GM18951 (cell line): ENCODE data around the gene QSER1.
"Not testable (repeated sequence)": the region's sequence is repeated elsewhere in the genome, so short reads cannot be mapped to it uniquely, and the experiment has no call there.

Experiments used
- POLR2A ChIP-seq: IDR thresholded peaks from 4 replicates; pipeline ENCODE4 v1.6.1; 2011; ENCODE audit warnings: mild to moderate bottlenecking; ENCODE audit not compliant: insufficient read length, insufficient read depth; ENCODE audit errors: extremely low read depth
- in situ Hi-C: fragments of 300-500 bp; cut with MboI; formaldehyde crosslinking; loops from one replicate; pipeline ENCODE4 v1.12.0; 2022; ENCODE audit warnings: low sequenced_read_pairs, mixed read lengths, inconsistent platforms; ENCODE audit not compliant: unreplicated experiment

The QSER1 gene

DNA sequence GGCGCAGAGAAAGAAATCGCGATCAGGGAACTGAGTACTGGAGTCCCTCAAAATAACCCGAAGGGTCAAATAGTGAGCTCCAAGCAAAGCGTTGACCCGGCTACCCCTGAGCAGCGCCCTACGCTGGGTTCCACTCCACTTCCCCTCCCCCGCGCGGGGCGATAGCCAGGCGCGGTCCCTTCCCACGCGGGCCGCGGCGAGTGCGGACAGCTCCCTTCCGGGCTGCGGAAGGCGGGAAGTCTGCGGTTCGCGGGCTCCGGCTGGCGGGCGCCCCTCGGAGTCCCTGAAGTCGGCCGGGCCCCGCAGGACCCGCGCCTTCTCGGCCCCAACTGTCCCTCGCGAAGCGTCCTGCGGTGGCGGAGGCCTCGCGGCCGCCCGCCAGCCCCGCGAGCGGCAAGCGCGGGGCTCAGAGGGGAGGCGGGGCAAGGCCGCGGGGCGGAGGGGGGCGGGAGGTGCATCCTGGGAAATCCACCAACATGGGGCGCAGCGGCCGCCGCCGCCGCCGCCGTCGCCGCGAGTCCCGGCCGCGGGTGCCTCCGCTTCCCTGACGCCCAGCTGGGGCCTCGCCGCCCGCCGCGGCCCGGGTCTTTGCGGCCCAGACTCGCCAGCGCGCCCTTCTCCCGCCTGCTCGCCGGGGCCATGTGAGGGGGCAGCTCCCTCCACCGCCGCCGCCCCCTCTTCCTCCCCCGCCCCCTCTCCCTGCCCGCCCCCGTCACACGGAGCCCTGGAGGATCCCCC lies at the start of gene QSER1:
QSER1 (plus strand) TSS at position 457 of the 738 bp plus-strand sequence. CDS start 315 bp downstream, outside the sequence.
- TF ChIP-seq POLR2A = peak; percentile 92
- in situ Hi-C loops = no loop called here

DNA sequence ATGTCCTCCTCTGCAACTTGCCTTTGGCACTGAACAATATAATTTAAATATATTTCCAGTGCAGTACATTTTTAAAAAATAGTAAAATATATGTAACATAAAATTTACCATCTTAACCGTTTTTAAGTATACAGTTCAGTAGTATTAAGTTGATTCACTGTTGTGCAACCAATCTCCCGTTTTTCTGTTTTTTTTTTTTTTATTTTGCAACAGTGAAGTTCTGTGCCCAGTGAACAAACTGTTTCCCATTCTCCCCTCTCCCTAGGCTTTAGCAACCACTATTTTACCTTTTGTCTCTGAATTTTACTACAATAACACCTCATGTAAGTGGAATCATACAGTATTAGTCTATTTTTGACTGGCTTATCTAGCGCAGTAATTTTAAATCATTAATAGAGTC lies 49.1 kb upstream of the QSER1 start:
- in situ Hi-C loops = no loop called here
- no peak for TF ChIP-seq POLR2A

DNA sequence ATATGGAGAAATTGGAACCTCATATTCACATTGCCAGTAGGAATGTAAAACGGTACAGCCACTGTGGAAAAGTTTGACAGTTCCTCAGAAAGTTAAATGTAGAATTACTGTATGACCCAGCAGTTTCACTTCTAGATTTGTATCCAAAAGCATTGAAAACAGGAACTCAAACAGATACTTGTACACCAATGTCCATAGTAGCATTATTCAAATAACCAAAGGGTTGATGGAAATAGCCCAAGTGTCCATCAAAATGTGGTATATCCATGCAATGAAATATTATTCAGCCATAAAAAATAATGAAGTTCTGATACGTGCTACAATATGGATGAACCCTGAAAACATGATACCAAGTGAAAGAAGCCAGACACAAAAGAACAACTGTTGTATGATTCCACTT lies 45.1 kb upstream of the QSER1 start:
- no peak for TF ChIP-seq POLR2A
- in situ Hi-C loops = no loop called here

DNA sequence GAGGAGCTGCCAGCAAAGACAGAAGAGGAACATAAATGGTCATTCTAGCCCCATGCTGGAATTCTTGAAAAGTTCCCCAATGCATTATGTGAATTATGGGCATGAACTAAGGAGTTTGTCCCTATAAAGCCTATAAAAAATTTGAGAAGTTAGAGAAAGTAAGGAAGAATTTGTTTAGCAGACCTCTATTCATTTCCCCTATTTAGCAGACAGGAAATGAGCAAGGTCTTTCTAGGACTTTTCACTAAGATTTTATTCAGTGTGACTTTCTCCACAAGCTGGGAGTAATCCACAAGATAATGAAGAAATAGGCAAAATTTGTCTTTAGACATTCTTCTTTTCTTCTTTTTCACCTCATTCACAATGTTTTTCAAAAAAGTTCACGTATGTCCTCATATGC lies 42.9 kb upstream of the QSER1 start:
- in situ Hi-C loops = no loop called here
- no peak for TF ChIP-seq POLR2A

DNA sequence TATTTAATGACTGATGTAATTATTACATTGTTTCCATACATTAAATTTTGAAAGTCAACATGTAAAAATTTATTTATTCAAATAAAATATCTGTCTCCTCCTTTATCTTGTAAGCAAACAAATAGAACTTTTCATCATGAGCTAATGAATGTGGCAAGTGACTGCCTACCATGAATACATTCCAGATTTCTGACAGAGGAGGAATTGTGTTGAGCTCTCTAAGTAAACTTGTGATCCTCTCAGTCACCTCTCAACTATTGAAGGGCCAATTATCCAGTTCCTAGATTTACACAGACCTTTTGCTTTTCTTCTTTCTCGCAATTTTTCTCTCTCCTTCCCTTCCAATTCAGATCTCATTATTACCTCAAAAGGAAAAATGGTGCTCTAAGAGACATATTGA lies 41.4 kb upstream of the QSER1 start:
- TF ChIP-seq POLR2A = no peak
- in situ Hi-C loops = no loop called here

DNA sequence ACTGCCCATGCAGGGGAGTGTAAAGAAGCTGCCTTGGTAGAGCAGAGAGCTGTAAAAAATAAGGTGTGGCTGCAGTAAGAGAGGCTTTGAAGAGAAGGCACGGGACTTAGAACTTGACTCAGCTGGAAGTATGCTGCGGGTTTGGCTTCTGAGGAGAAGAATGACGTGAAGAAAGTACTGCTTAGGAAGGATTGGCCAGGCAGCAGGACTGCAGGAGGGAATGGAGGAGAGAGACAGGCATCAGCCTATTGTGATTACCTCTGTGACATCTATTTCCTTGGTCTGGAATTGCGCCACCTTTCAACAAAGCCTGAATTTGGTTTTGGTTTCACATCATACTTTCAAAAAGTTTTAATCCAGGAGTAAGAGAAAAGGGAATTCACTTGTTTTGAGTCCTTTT lies 40.4 kb upstream of the QSER1 start:
- in situ Hi-C loops = no loop called here
- TF ChIP-seq POLR2A = no peak

DNA sequence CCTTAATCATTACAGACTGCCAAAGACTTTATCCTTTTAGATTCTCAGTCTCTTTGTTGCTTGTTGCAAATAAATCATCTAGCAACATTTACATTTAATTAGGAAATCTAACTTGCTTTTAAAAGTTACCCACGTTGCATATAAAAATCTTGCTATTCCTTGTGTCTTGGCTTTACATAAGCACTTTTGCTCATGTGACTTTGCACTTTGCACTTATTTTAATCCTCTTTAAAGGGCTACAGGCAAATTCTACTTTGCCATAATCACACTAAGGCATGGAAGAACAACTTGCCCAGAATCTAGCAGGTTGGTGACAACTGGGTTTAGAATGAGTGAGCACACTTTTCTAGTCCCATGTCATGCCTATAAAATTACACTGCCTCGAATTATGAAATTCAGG lies 37.0 kb upstream of the QSER1 start:
- TF ChIP-seq POLR2A = no peak
- in situ Hi-C loops = no loop called here

DNA sequence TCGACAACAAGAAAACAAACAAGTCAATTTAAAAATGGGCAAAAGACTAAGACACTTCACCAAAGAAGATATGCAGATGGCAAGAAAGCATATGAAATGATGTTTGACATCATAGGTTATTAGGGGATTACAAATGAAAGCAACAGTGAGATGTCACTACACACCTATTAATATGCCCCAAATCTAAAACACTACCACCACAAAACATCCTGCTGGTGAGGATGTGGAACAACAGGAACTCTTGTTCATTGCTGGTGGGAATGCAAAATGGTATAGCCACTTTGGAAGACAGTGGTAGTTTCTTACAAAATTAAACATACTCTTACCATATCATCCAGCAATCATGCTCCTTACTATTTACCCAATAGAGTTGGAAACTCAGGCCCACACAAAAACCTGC lies 33.9 kb upstream of the QSER1 start:
- in situ Hi-C loops = no loop called here
- no peak for TF ChIP-seq POLR2A

DNA sequence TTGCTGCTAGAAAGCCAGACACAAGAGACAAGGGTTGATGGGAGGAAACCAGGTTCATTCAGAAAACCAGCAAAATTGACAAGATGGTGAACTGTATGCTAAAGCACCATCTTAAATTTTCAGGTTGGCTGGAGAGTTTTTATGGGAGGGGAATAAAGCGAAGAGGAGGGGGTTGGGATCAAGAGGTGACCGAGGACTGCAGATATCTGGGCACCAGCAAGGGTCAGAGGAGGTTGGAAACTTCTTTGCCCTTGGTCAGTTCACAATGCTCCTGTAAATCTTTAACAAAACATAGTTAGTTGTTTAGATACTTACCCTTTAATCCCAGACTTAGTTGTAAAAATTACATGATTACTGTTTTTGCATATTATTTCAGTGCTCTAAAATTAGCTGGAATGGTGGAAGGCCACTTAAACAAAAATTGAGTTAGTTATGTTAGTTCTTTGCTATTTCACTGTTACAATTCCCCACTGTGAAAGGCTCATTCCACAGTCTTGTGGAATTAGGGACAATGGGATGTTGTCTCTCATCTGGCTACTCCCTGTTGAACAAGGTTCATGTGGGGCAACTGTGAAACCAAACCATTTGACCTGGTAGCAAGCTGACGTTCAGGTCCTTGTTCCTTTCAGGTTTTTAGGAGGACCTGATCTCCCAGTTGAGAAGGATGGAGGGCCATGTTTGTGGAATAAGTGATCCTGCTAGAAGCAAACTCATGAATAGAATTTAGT lies 30.6 kb upstream of the QSER1 start:
- in situ Hi-C loops = no loop called here
- no peak for TF ChIP-seq POLR2A

DNA sequence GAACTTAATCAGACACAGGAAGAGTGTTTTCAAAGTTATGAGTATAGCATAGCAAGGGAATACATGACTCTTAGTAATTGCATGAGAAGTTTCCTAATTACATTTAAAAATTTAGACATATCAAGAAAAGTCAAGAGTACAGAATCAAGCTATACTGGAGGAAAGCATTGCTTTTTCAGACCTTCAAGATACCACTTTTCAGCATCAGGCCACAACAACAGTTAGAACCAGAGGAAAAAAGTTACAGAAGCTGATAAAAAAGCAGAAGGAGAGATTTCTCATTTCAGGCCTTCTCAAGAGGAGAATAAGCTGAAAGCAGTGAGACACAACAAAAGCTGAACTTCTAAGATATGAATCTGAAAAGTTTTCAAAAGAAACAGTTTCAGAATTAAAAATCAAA lies 28.1 kb upstream of the QSER1 start:
- in situ Hi-C loops = no loop called here
- no peak for TF ChIP-seq POLR2A

DNA sequence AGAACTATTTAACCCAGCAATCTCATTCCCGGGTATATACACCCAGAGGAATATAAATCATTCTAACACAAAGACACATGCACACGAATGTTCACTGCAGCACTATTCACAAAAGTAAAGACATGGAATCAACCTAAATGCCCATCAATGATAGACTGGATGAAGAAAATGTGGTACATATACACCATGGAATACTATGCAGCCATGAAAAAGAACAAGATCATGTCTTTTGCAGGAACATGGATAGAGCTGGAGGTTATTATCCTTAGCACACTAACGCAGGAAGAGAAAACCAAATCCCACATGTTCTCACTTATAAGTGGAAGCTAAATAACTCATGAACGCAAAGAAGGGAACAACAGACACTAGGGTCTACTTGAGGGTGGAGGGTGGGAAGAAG lies 23.9 kb upstream of the QSER1 start:
- in situ Hi-C loops = not testable (repeated sequence)

DNA sequence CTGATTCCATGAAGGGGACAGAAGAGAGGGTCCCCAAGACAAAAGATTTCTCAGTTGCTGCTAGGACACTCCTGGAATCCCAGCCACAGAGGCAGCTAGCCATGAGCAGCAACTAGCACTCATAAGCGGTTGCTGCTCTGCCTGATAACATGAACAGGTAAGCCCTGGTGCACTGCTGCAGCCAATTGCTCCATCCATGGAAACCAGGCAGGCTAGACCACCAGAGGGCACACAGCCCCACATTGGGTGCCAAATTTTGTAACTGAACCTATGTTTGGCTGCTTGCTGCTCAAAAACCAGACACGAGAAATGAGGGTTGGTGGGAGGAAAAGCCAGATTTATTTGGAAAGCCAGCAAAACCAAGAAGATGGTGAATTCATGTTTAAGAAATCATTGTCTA lies 21.9 kb upstream of the QSER1 start:
- in situ Hi-C loops = no loop called here
- no peak for TF ChIP-seq POLR2A

DNA sequence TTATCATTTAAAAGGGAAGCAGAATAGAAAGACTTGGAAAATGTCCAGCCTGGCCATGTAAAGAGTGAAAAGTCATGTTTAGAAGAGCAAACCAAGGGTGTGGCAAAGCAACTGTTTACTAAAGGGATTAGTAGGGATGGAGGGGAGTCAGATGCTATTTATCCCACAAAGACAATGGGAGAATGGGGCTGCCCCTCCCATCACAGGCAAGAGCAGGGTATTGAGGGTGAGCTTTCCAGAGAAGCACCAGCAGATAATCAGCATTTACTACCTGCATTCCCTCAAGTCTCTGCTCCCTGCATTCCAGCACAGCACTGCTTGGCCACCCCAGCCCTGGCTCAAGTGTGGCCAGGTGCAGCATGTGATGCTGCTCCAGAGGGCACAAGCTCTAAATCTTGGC lies 18.5 kb upstream of the QSER1 start:
- in situ Hi-C loops = no loop called here
- TF ChIP-seq POLR2A = no peak

DNA sequence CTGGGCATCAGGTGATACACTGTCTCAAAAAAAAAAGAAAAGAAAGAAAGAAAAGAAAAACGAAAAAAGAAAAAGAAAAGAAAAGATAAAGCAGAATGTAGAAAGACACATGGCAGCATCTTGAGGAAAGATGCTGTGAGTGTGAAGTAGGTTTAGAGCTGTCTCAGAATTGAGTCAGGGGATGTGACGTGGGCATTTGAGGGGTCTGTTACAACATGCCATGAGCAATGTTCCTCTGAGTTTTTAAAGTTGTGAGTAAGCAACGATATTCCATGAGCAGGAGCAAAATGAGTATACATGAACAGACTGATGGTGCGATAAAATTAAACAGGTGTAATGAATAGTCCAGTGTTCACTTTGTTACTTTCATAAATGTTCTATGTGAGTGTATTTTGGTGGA lies 11.3 kb upstream of the QSER1 start:
- TF ChIP-seq POLR2A = no peak
- in situ Hi-C loops = no loop called here

DNA sequence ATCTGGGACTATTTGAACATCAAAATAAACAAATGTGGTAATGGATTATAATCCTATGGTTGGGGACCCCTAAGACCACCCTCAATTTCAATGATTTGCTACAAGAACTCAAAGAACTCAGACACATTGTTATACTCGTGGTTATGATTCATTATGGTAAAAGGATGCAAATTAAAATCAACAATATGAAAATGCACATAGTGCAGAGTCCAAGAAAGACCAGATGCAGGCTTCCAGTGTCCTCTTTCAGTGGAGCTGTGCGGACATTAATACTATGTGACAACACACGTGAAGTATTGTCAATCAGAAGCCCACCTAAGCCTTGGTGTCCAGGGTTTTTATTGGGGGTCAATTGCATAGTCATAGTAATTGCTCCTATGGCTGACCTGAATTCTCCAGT lies 9.2 kb upstream of the QSER1 start:
- no peak for TF ChIP-seq POLR2A
- in situ Hi-C loops = no loop called here

DNA sequence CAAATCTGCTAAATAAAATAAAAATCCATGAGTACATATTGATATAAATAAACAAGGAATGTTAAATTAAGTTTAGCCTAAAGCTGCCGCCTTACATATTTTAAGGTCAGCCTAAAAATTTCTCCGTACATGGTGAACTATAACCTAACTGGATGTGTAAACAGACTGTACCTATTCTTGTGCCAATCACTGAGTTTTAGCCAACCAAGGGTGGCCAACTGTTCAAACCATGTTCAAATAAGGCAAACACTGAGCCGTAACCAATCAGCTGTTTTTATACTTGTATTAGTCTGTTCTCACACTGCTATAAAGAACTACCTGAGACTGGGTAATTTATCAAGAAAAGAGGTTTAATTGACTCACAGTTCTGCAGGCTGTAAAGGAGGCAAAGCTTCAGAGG lies 8.6 kb upstream of the QSER1 start:
- in situ Hi-C loops = no loop called here

More for the DNA sequence above, 8.6 kb upstream of the QSER1 start:
- no peak for TF ChIP-seq POLR2A
